ENCODE measurements around the gene CNTRL. TPM values are rescaled to one million over a fixed set of nuclear protein-coding genes. Genes with fewer than 3 reads are reported as not detected.
A peak's percentile ranks its signal among the peaks of the same experiment; 100 is the strongest.

Gene CNTRL
- polyA plus RNA-seq, 1 experiment: 8.3 TPM

GRCh38 chr9:121213136-121213806 is 138.5 kb downstream of the CNTRL start:
- CTCF ChIA-PET: interaction anchor here (0.6 to 5.5 kb wide), 42 partner anchors 9 to 239 kb away, joined by 3 to 114 read pairs (median 6); partner anchors contain the start of genes GSN and RAB14
- Histone ChIP-seq H3K4me3 (ENCODE audit: low read depth, low read length) (no peak overlapping the region), H3K9me3 (ENCODE audit: control insufficient read depth, insufficient read depth, low read length) (no peaks in the 10 kb centered on the region), H3K27me3 (ENCODE audit: control insufficient read depth, insufficient read depth, low read length) (no peaks in the 10 kb centered on the region), H3K27ac (ENCODE audit: low read depth, low read length) (no peak overlapping the region)
- POLR2A ChIA-PET: interaction anchor here (0.6 to 1.4 kb wide), 2 partner anchors 11 to 96 kb away, joined by 3 read pairs; partner anchors contain the start of gene RAB14
- TF ChIP-seq CTCF (IDR thresholded peaks at IDR 0.05; ENCODE audit: low read depth, low read length): peak; percentile 99
- DNase-seq (ENCODE audit: low read depth, low spot score): peak; percentile 77

GRCh38 chr9:121214005-121214404 is 139.2 kb downstream of the CNTRL start:
- TF ChIP-seq CTCF (IDR thresholded peaks at IDR 0.05; ENCODE audit: low read depth, low read length): no peak
- ChIA-PET CTCF (interaction anchor here (0.6 to 5.5 kb wide), 37 partner anchors 8 to 240 kb away, joined by 3 to 114 read pairs (median 6); partner anchors contain the start of genes GSN and RAB14), POLR2A (no interaction called here)
- no peaks in the 10 kb centered on the region for H3K27me3 ChIP-seq (ENCODE audit: control insufficient read depth, insufficient read depth, low read length)
- no peak overlapping the region for H3K27ac ChIP-seq (ENCODE audit: low read depth, low read length)
- DNase-seq (ENCODE audit: low read depth, low spot score): no peak
- H3K9me3 ChIP-seq (ENCODE audit: control insufficient read depth, insufficient read depth, low read length): no peaks in the 10 kb centered on the region
- no peak overlapping the region for H3K4me3 ChIP-seq (ENCODE audit: low read depth, low read length)

GRCh38 chr9:121216271-121216805 is 141.6 kb downstream of the CNTRL start:
- no peak for TF ChIP-seq CTCF (IDR thresholded peaks at IDR 0.05; ENCODE audit: low read depth, low read length)
- H3K27me3 ChIP-seq (ENCODE audit: control insufficient read depth, insufficient read depth, low read length): no peaks in the 10 kb centered on the region
- no peaks in the 10 kb centered on the region for H3K9me3 ChIP-seq (ENCODE audit: control insufficient read depth, insufficient read depth, low read length)
- DNase-seq (ENCODE audit: low read depth, low spot score): no peak
- no peak overlapping the region for H3K4me3 ChIP-seq (ENCODE audit: low read depth, low read length)
- no peak overlapping the region for H3K27ac ChIP-seq (ENCODE audit: low read depth, low read length)
- POLR2A ChIA-PET: no interaction called here
- CTCF ChIA-PET: interaction anchor here (0.7 to 5.5 kb wide), 5 partner anchors 9 to 185 kb away, joined by 3 to 114 read pairs (median 41); no protein-coding TSS in a partner anchor

GRCh38 chr9:121217609-121218292 is 143.0 kb downstream of the CNTRL start:
- TF ChIP-seq CTCF (IDR thresholded peaks at IDR 0.05; ENCODE audit: low read depth, low read length): no peak
- Histone ChIP-seq H3K27me3 (ENCODE audit: control insufficient read depth, insufficient read depth, low read length) (no peaks in the 10 kb centered on the region), H3K4me3 (ENCODE audit: low read depth, low read length) (no peak overlapping the region), H3K27ac (ENCODE audit: low read depth, low read length) (no peak overlapping the region), H3K9me3 (ENCODE audit: control insufficient read depth, insufficient read depth, low read length) (no peaks in the 10 kb centered on the region)
- CTCF ChIA-PET: interaction anchor here (0.7 to 1.3 kb wide), 4 partner anchors 9 to 182 kb away, joined by 3 to 4 read pairs (median 4); no protein-coding TSS in a partner anchor
- POLR2A ChIA-PET: interaction anchor here (0.5 to 1.1 kb wide), 3 partner anchors 17 to 114 kb away, joined by 3 to 8 read pairs (median 4); no protein-coding TSS in a partner anchor
- no peak for DNase-seq (ENCODE audit: low read depth, low spot score)
